HepG2 (cell line): ENCODE measurements around the gene PPBP. TPM values are rescaled to one million over a fixed set of nuclear protein-coding genes. Genes with fewer than 3 reads are reported as not detected.
A peak's percentile ranks its signal among the peaks of the same experiment; 100 is the strongest.

Source experiments
- ATAC-seq: fragments of 200-7000 bp; cut with Tn5 transposase; 3 replicates; pipeline ENCODE4 v1.9.1; 2020; ENCODE audit warnings: mild to moderate bottlenecking, moderate library complexity
- BruUV-seq: library from RNA; stranded (reverse); fragments of 400-500 nt; replicated peaks from 2 replicates; lab custom pipeline; 2021; lab: Mats Ljungman, UMichigan
- CTCF ChIA-PET: fragments of 300-600 bp; formaldehyde crosslinking; extraction: SDS; loops from one replicate; lab custom pipeline; 2021; ENCODE audit warnings: low total read pairs, inconsistent platforms, low intra/inter-chr PET ratio; lab: Yijun Ruan, JAX
- POLR2A ChIA-PET: fragments of 350-600 bp; sonication (Branson Sonifier 250); formaldehyde crosslinking; loops from one replicate; lab custom pipeline; 2020; ENCODE audit warnings: antibody characterized with exemption, inconsistent platforms; lab: Yijun Ruan, JAX
- DNase-seq: peaks from one replicate; pipeline ENCODE4 v3.0.0-alpha.2; 2015; ENCODE audit warnings: low spot score
- FAIRE-seq: peaks from 3 replicates; lab custom pipeline; 2011; peaks lifted over from hg19 to GRCh38; lab: Jason Lieb, UNC
- H2AFZ ChIP-seq: one replicate; pipeline ENCODE4 v1.6.1; 2011; ENCODE audit warnings: low read length, inconsistent platforms
- H3K27ac ChIP-seq: fragments of 300-600 bp; 3 replicates; pipeline ENCODE4 v1.8.0; 2011; ENCODE audit warnings: mixed run types, mild to moderate bottlenecking, mixed read lengths, low read length, inconsistent platforms; ENCODE audit not compliant: insufficient read depth; ENCODE audit errors: extremely low read length
- H3K27me3 ChIP-seq, 2 experiments: fragments of 200-600 bp in 1 of 2; 2 replicates in 1 of 2; 3 replicates in 1 of 2; pipeline versions ENCODE4 v1.6.0 to v1.8.0; 2011; ENCODE audit warnings: low read length in 2 of 2, mild to moderate bottlenecking in 2 of 2, moderate library complexity in 2 of 2, inconsistent platforms in 1 of 2; ENCODE audit not compliant: insufficient read depth in 2 of 2, control insufficient read depth in 1 of 2
- H3K36me3 ChIP-seq, 2 experiments: fragments of 200-600 bp in 1 of 2; replicated peaks in 1 of 2; 2 replicates in 1 of 2; 3 replicates in 1 of 2; pipeline versions ENCODE4 v1.5.1 to v1.8.0; 2011; ENCODE audit warnings: low read length in 2 of 2, inconsistent platforms in 1 of 2; ENCODE audit not compliant: insufficient read depth in 2 of 2, control insufficient read depth in 1 of 2
- H3K4me1 ChIP-seq: 2 replicates; pipeline ENCODE4 v1.5.1; 2012; ENCODE audit warnings: low read length, inconsistent platforms; ENCODE audit not compliant: insufficient read depth
- H3K4me2 ChIP-seq: 2 replicates; pipeline ENCODE4 v1.6.0; 2011; ENCODE audit warnings: low read depth, low read length, inconsistent platforms
- H3K4me3 ChIP-seq, 3 experiments: fragments of 200-600 bp in 1 of 3; sonication (generic), shearing (Covaris generic) in 1 of 3; replicated peaks in 1 of 3; 2 replicates each; pipeline ENCODE4 v1.5.1; 2011 to 2016; ENCODE audit warnings: low read length in 3 of 3, inconsistent platforms in 2 of 3, low read depth in 2 of 3, mild to moderate bottlenecking in 2 of 3, control low read depth in 1 of 3, mixed read lengths in 1 of 3; ENCODE audit not compliant: insufficient read depth in 1 of 3
- H3K79me2 ChIP-seq: one replicate; pipeline ENCODE4 v1.6.1; 2011; ENCODE audit warnings: low read length, inconsistent platforms; ENCODE audit not compliant: insufficient read depth
- H3K9ac ChIP-seq: 2 replicates; pipeline ENCODE4 v1.6.0; 2011; ENCODE audit warnings: mild to moderate bottlenecking, low read depth, low read length, inconsistent platforms; ENCODE audit not compliant: insufficient read depth
- H3K9me3 ChIP-seq: 2 replicates; pipeline ENCODE4 v1.5.1; 2012; ENCODE audit warnings: mild to moderate bottlenecking, low read length
- H4K20me1 ChIP-seq: 2 replicates; pipeline ENCODE4 v1.6.0; 2011; ENCODE audit warnings: inconsistent platforms, mild to moderate bottlenecking, low read length, moderate library complexity; ENCODE audit not compliant: insufficient read depth
- CHD2 ChIP-seq: IDR thresholded peaks from 2 replicates; pipeline ENCODE4 v1.6.1; 2011; ENCODE audit warnings: low read depth, low read length, improper control_type of control experiment
- FOSL2 ChIP-seq: sonication (generic); formaldehyde crosslinking; IDR thresholded peaks from 2 replicates; pipeline ENCODE4 v1.4.0; 2020; ENCODE audit warnings: missing genetic modification reagents
- GATAD2A ChIP-seq: IDR thresholded peaks from 2 replicates; pipeline ENCODE4 v1.6.1; 2016
- KDM5A ChIP-seq: fragments of 200-600 bp; sonication (generic); IDR thresholded peaks from 2 replicates; pipeline ENCODE4 v1.7.0; 2018; ENCODE audit warnings: antibody characterized with exemption, mild to moderate bottlenecking, low read length, borderline replicate concordance
- NFE2L1 ChIP-seq: sonication (generic); formaldehyde crosslinking; IDR thresholded peaks from 2 replicates; pipeline ENCODE4 v1.4.0; 2020; ENCODE audit warnings: missing genetic modification reagents, mild to moderate bottlenecking, borderline replicate concordance
- PRPF4 ChIP-seq: fragments of 200-400 bp; formaldehyde crosslinking; IDR thresholded peaks from 2 replicates; pipeline ENCODE4 v1.6.1; 2016; ENCODE audit warnings: low read length, low read depth; ENCODE audit not compliant: poor library complexity, severe bottlenecking
- RCOR2 ChIP-seq: IDR thresholded peaks from 2 replicates; pipeline ENCODE4 v1.6.1; 2016; ENCODE audit warnings: missing biosample characterization, missing genetic modification reagents
- RELA ChIP-seq: sonication (generic); formaldehyde crosslinking; IDR thresholded peaks from 2 replicates; pipeline ENCODE4 v1.4.0; 2020; ENCODE audit warnings: missing genetic modification reagents
- RFXAP ChIP-seq: sonication (generic); formaldehyde crosslinking; IDR thresholded peaks from 2 replicates; pipeline ENCODE4 v1.4.0; 2020; ENCODE audit warnings: missing genetic modification reagents, borderline replicate concordance
- SOX5 ChIP-seq: IDR thresholded peaks from 2 replicates; pipeline ENCODE4 v1.6.1; 2016; ENCODE audit warnings: borderline replicate concordance
- SPEN ChIP-seq: sonication (generic); formaldehyde crosslinking; IDR thresholded peaks from 2 replicates; pipeline ENCODE4 v1.5.1; 2020; ENCODE audit warnings: low read depth, mild to moderate bottlenecking, missing genetic modification reagents
- ZFP1 ChIP-seq: IDR thresholded peaks from 2 replicates; pipeline ENCODE4 v1.6.1; 2016
- ZNF207 ChIP-seq: fragments of 450-650 bp; IDR thresholded peaks from 2 replicates; pipeline ENCODE4 v1.6.1; 2016; ENCODE audit warnings: antibody characterized with exemption, borderline replicate concordance
- ZNF264 ChIP-seq: sonication (generic); formaldehyde crosslinking; IDR thresholded peaks from 2 replicates; pipeline ENCODE4 v1.4.0; 2020; ENCODE audit warnings: missing genetic modification reagents
- ZNF329 ChIP-seq: sonication (generic); formaldehyde crosslinking; IDR thresholded peaks from 2 replicates; pipeline ENCODE4 v1.9.0; 2021; ENCODE audit warnings: low read depth, mild to moderate bottlenecking, missing genetic modification reagents
- ZNF446 ChIP-seq: sonication (generic); formaldehyde crosslinking; IDR thresholded peaks from 2 replicates; pipeline ENCODE4 v1.5.0; 2020; ENCODE audit warnings: mild to moderate bottlenecking, missing genetic modification reagents
- ZNF567 ChIP-seq: sonication (generic); formaldehyde crosslinking; IDR thresholded peaks from 2 replicates; pipeline ENCODE4 v1.8.1; 2023; ENCODE audit warnings: mild to moderate bottlenecking, missing genetic modification reagents, borderline replicate concordance
- WGBS: methylation state at CpG from one replicate; pipeline ENCODE4 v1.1.6; 2017; ENCODE audit warnings: low lambda C conversion rate; 5-methylcytosine and 5-hydroxymethylcytosine counted together
- in situ Hi-C: cut with HindIII; loops from 2 replicates; pipeline ENCODE4 v1.10.0; 2017; ENCODE audit warnings: low pct_unique_long_range_greater_than_20kb; ENCODE audit not compliant: extremely low pct_ligation_motif_present
- intact Hi-C: fragments of 100-400 bp; cut with micrococcal nuclease; formaldehyde crosslinking; loops from one replicate; pipeline ENCODE4 v1.10.0; 2022; ENCODE audit not compliant: unreplicated experiment
- polyA plus RNA-seq, 8 experiments: library from polyadenylated mRNA; depleted of rRNA in 3 of 8; stranded (reverse) in 7 of 8; unstranded in 1 of 8; fragments of >200 nt; fragmentation: Illumina TruSeq in 4 of 8; extraction: Trizol in 4 of 8; gene quantifications; 2 replicates each; pipeline versions ENCODE4 v1.2.1 to v1.2.3, GENCODE V29; 2011 to 2016; ENCODE audit warnings: low read depth in 4 of 8, missing spikeins in 1 of 8, mixed read lengths in 1 of 8; ENCODE audit not compliant: insufficient read depth in 1 of 8
- total RNA-seq, 5 experiments: library from RNA; depleted of rRNA; stranded (reverse); fragments of >200 nt; fragmentation: Illumina TruSeq; extraction: Trizol; gene quantifications; 2 replicates each; pipeline ENCODE4 v1.2.3, GENCODE V29; 2016; ENCODE audit warnings: low read depth in 1 of 5
- TF ChIP-seq, protein P1 (sequence below): sonication (generic); formaldehyde crosslinking; IDR thresholded peaks from 2 replicates; pipeline ENCODE4 v1.4.0; 2020; ENCODE audit warnings: missing genetic modification reagents

Gene PPBP
- total and polyA plus RNA-seq, 2 of the 13 experiments (the other 11 are each of a cell fraction or from before 2014, with no cell fraction given), result not detected

DNA sequence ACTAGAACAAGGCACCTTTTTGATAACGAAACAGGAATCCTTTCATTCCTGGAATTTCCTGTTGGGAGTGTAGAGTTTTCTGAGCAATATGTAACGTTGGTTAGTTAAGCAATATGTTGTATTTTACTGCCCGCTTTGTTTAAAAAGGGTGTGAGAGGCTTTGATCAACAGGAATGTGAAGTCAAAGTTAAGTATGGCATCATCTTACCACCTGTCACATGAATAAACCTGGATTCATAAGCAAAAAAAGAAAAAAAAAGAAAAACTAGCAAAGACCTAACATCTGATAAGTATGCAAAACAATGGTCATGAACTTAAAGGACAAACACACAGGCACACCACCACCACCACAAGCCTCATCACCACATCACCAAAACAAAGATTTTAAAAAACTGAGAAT, 17.5 kb upstream of the PPBP start (continued):
- peak; percentile 93 for TF ChIP-seq SOX5 (CRISPR knock-in tag)

DNA sequence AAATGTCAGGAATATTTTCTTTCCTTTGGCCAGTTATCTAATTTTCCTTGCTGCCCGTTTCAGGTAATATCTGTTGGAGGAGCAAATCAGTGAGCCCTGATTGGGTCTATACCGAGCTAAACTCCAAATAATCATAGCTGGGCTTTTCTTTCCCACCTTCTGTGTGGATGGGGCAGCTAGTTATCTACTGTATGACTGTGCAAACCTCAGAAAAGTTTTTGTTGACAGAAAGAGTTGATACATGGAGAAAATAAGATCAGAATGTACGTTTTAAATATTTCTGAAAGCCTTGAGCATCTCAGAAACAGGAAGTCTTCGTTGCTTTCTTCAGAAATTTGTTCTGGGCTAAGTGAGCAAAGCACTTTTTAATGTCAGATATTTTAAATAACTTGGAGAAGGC, 16.7 kb upstream of the PPBP start:
- no peak overlapping the region for H3K9ac ChIP-seq
- H3K79me2 ChIP-seq, result no peaks in the 10 kb centered on the region
- POLR2A ChIA-PET, result no interaction called here
- WGBS, result 11% methylated on average over 4 of the region's 4 CpGs
- ATAC-seq, result no peak
- CTCF ChIA-PET, result no interaction called here
- H3K4me2 ChIP-seq, result no peak overlapping the region
- H3K27me3 ChIP-seq, result 0 out of 5 replicates have a peak, but pooled peaks cover 0 to 3% of the 10 kb centered on the region in 2 experiments
- no peaks in the 10 kb centered on the region for H4K20me1 ChIP-seq
- intact Hi-C loops, result no loop called here
- TF ChIP-seq SPEN (CRISPR knock-in tag) (no peak), ZNF329 (CRISPR knock-in tag) (no peak), ZNF567 (CRISPR knock-in tag) (no peak), ZNF207 (no peak), PRPF4 (no peak), FOSL2 (CRISPR knock-in tag) (no peak), RFXAP (CRISPR knock-in tag) (no peak), RELA (CRISPR knock-in tag) (no peak), KDM5A (no peak), ZNF446 (CRISPR knock-in tag) (no peak), NFE2L1 (CRISPR knock-in tag) (no peak), ZNF264 (no peak), CHD2 (no peak), GATAD2A (no peak), ZFP1 (no peak), RCOR2 (CRISPR knock-in tag) (no peak)
- TF ChIP-seq, protein P1, sequence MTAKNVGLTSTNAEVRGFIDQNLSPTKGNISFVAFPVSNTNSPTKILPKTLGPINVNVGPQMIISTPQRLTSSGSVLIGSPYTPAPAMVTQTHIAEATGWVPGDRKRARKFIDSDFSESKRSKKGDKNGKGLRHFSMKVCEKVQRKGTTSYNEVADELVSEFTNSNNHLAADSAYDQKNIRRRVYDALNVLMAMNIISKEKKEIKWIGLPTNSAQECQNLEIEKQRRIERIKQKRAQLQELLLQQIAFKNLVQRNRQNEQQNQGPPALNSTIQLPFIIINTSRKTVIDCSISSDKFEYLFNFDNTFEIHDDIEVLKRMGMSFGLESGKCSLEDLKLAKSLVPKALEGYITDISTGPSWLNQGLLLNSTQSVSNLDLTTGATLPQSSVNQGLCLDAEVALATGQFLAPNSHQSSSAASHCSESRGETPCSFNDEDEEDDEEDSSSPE (CRISPR knock-in tag), result no peak
- TF ChIP-seq, all 625 proteins: peak for 0
- Histone ChIP-seq H3K4me1 (peaks cover 22% of the 10 kb centered on the region), H3K4me3 (no peak overlapping the region), H3K36me3 (no peaks in the 10 kb centered on the region), H3K9me3 (no peaks in the 10 kb centered on the region), H2AFZ (no peak overlapping the region), H3K27ac (no peak overlapping the region)
- DNase-seq (no peak), FAIRE-seq (no peak)
- no TSS peak for BruUV-seq
- in situ Hi-C loops, result no loop called here
